ENCODE data around the gene LEKR1.

LEKR1 gene

GRCh38 chr3:156997351-156997750, 171.2 kb downstream of the LEKR1 start:
- no peak for DNase-seq

- no peak for DNase-seq
Observed at GRCh38 chr3:157001221-157001957, 175.2 kb downstream of the LEKR1 start.

- no peak for DNase-seq
Observed at GRCh38 chr3:157021679-157022078, 195.5 kb downstream of the LEKR1 start.

GRCh38 chr3:157023226-157023625, 197.1 kb downstream of the LEKR1 start:
- no peak for DNase-seq

- no peak for DNase-seq
Observed at GRCh38 chr3:157026091-157026490, 199.9 kb downstream of the LEKR1 start.

GRCh38 chr3:157027861-157028745, 201.9 kb downstream of the LEKR1 start:
- DNase-seq, result no peak

GRCh38 chr3:157029365-157029790, 203.2 kb downstream of the LEKR1 start:
- no peak for DNase-seq

GRCh38 chr3:157030712-157031111, 204.6 kb downstream of the LEKR1 start:
- DNase-seq, result no peak

- no peak for DNase-seq
Observed at GRCh38 chr3:157033001-157033400, 206.8 kb downstream of the LEKR1 start.

- no peak for DNase-seq
Observed at GRCh38 chr3:157040456-157040855, 214.3 kb downstream of the LEKR1 start.

GRCh38 chr3:157042226-157042625, 216.1 kb downstream of the LEKR1 start:
- DNase-seq, result no peak

- DNase-seq, result no peak
Observed at GRCh38 chr3:157043771-157044170, 217.6 kb downstream of the LEKR1 start.

GRCh38 chr3:157045238-157045850, 219.2 kb downstream of the LEKR1 start:
- DNase-seq, result no peak

GRCh38 chr3:157046520-157046919, 220.4 kb downstream of the LEKR1 start:
- DNase-seq, result no peak

GRCh38 chr3:157051055-157051454, 224.9 kb downstream of the LEKR1 start:
- no peak for DNase-seq

- DNase-seq, result no peak
Observed at GRCh38 chr3:157051591-157051990, 225.4 kb downstream of the LEKR1 start.

GRCh38 chr3:157056035-157056434, 229.9 kb downstream of the LEKR1 start:
- DNase-seq, result no peak

GRCh38 chr3:157058392-157059071, 232.4 kb downstream of the LEKR1 start:
- DNase-seq, result no peak

GRCh38 chr3:157059181-157059580, 233.0 kb downstream of the LEKR1 start:
- no peak for DNase-seq

GRCh38 chr3:157059661-157060060, 233.5 kb downstream of the LEKR1 start:
- DNase-seq, result no peak

- DNase-seq, result no peak
Observed at GRCh38 chr3:157061265-157061664, 235.1 kb downstream of the LEKR1 start.

GRCh38 chr3:157063469-157063868, 237.3 kb downstream of the LEKR1 start:
- no peak for DNase-seq

- no peak for DNase-seq
Observed at GRCh38 chr3:157063926-157064325, 237.8 kb downstream of the LEKR1 start.
